ENCODE data around the gene TGFBI. TPM values are rescaled to one million over a fixed set of nuclear protein-coding genes. Genes with fewer than 3 reads are reported as not detected.

The TGFBI gene
- total RNA-seq, 1 donor from 2014 or later = 453 TPM

DNA sequence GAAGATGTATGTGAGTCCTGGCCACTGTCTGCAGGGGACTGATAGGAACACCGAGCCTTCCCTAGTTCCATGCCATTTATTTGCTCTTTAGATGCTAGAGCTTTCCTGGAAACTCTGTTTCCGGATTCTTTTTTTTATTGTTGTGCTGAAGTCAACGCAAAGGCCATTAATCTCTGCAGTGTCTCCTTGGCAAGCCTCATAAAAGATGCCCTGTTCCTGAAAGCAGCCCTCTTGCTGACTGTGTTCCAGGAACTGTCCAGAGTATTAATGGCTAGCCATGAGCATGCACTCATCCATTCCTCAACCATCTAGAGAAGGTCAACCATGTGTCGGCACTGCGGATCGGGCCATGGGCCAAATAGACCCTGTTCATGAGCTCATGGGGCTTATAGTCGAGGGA is 61.0 kb downstream of the TGFBI start:
- H3K27me3 ChIP-seq (ENCODE audit: control insufficient read depth, insufficient read depth, low read length) = no peaks in the 10 kb centered on the region
- TF ChIP-seq, protein P1, sequence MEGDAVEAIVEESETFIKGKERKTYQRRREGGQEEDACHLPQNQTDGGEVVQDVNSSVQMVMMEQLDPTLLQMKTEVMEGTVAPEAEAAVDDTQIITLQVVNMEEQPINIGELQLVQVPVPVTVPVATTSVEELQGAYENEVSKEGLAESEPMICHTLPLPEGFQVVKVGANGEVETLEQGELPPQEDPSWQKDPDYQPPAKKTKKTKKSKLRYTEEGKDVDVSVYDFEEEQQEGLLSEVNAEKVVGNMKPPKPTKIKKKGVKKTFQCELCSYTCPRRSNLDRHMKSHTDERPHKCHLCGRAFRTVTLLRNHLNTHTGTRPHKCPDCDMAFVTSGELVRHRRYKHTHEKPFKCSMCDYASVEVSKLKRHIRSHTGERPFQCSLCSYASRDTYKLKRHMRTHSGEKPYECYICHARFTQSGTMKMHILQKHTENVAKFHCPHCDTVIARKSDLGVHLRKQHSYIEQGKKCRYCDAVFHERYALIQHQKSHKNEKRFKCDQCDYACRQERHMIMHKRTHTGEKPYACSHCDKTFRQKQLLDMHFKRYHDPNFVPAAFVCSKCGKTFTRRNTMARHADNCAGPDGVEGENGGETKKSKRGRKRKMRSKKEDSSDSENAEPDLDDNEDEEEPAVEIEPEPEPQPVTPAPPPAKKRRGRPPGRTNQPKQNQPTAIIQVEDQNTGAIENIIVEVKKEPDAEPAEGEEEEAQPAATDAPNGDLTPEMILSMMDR (IDR thresholded peaks at IDR 0.05; ENCODE audit: insufficient read depth, low read length, poor library complexity, severe bottlenecking) = no peak
- H3K4me3 ChIP-seq (ENCODE audit: low read depth, low read length) = no peak overlapping the region
- no peak for DNase-seq (ENCODE audit: low read depth)
- no peaks in the 10 kb centered on the region for H3K36me3 ChIP-seq (ENCODE audit: control insufficient read depth, insufficient read depth, low read length)

DNA sequence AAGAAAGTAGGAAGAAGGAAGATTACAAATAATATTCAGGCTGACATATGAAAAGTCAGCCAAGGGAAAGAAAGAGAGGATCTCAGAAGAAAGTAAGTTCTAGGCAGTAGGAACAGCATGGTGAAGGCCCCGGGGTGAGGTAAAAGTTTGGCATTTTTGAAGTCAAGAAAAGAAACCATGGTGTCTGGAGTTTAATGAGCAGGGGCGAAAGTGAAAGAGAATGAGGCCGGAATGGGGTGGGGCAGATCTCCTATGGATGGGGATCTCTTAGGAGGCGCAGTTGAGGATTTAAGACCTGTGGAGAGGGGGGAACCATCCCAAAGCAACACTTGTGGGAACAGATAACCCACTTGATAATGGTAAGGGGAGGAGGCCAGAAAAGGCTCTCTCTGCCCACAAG is 61.5 kb downstream of the TGFBI start:
- no peak for DNase-seq (ENCODE audit: low read depth)
- Histone ChIP-seq H3K4me3 (ENCODE audit: low read depth, low read length) (no peak overlapping the region), H3K27me3 (ENCODE audit: control insufficient read depth, insufficient read depth, low read length) (no peaks in the 10 kb centered on the region), H3K36me3 (ENCODE audit: control insufficient read depth, insufficient read depth, low read length) (no peaks in the 10 kb centered on the region)
- TF ChIP-seq, protein P1 (IDR thresholded peaks at IDR 0.05; ENCODE audit: insufficient read depth, low read length, poor library complexity, severe bottlenecking) = no peak

DNA sequence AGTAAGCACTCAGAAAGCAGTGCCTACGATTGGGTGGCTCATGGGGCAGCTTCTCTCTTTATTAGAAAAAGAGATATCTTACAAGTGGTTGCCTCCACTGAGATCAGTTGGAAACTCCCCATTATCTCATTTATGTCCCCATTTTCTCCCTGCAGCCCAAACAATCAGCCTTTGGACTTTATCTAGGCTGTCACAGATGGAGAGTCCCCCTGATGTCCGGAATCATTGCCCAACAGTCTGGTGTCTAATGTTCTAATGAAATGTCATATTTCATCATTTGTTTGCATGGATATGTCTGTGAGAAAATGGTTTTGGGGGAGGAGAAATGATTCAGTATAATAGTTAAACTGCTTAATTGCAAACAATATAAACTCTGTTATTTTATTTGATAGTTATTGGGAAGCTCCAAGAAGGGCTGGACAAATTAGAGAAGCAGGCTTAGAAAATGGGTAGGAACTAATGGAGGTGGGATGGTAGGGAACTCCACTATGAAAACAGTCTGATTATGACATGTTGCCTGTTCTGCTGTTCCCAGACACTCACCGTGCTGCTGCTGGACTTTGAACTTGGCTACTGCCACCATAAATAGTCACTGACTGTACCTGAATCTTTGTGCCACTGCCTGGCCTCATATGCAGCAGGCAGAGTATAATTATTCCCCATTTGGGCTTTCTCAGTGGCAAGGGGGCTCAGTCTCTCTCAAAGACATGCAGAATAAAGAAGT is 65.6 kb downstream of the TGFBI start:
- TF ChIP-seq, protein P1 (IDR thresholded peaks at IDR 0.05; ENCODE audit: insufficient read depth, low read length, poor library complexity, severe bottlenecking) = no peak
- DNase-seq (ENCODE audit: low read depth) = no peak

DNA sequence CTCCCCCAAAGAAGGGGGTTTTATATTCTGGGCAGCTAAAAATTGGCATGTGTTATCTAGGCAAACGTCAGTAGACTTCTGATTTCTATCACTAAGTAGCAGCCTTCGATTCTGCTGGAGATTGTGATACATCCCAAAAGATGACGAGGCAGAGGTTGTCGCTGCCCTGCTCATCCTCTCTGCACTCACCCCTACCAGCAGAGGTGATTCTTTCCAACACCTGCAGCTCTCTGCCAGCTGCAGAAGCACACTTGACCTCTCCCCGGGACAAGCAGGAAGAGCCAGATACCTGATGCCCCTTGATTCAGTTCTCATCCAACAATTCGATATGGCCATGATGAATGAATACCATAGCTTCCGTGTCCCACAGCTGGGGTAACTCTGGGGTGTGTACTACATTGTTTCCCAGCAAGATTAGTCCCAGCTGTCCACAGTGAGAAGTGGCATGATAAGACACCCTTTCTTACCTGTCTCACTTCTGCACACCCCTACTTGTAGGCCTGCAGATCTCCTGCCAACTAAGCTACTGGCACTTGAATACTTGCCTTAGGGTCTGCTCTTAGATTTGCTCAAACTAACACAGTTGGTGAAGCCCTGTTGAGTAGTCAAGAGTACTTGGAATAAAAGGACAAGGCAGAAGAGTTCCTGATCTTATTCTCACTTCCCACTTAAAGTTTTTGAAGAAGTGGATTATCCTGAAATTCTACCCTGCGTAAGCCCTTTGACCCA is 66.3 kb downstream of the TGFBI start:
- H3K27me3 ChIP-seq (ENCODE audit: control insufficient read depth, insufficient read depth, low read length) = peaks cover 6% of the 10 kb centered on the region
- TF ChIP-seq, protein P1 (IDR thresholded peaks at IDR 0.05; ENCODE audit: insufficient read depth, low read length, poor library complexity, severe bottlenecking) = no peak
- DNase-seq (ENCODE audit: low read depth) = no peak
- no peaks in the 10 kb centered on the region for H3K36me3 ChIP-seq (ENCODE audit: control insufficient read depth, insufficient read depth, low read length)
- H3K4me3 ChIP-seq (ENCODE audit: low read depth, low read length) = no peak overlapping the region

More for the DNA sequence above, 65.6 kb downstream of the TGFBI start:
- Histone ChIP-seq H3K27me3 (ENCODE audit: control insufficient read depth, insufficient read depth, low read length) (peaks cover 6% of the 10 kb centered on the region), H3K36me3 (ENCODE audit: control insufficient read depth, insufficient read depth, low read length) (no peaks in the 10 kb centered on the region), H3K4me3 (ENCODE audit: low read depth, low read length) (no peak overlapping the region)

DNA sequence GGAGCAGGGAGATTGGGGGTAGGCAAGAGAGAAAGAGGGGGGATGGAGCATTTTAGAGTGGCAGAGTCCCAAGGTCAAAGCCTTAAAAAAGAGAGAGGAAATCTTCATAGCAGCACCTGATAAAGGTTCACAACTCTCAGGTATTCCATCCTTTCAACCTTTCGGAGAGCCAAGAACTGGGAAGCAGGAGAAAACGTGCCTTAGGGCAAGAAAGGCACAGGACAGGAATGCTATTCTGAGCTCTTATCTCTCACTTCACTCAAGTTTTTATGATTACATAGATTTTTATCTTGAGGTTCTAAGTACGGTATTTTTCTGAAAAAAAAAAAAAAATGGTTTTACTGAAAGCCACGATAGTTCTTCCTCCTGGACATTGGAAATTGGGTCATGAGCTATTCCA is 69.4 kb downstream of the TGFBI start:
- peaks cover 6% of the 10 kb centered on the region for H3K27me3 ChIP-seq (ENCODE audit: control insufficient read depth, insufficient read depth, low read length)
- DNase-seq (ENCODE audit: low read depth) = no peak
- TF ChIP-seq, protein P1 (IDR thresholded peaks at IDR 0.05; ENCODE audit: insufficient read depth, low read length, poor library complexity, severe bottlenecking) = no peak
- no peak overlapping the region for H3K4me3 ChIP-seq (ENCODE audit: low read depth, low read length)
- no peaks in the 10 kb centered on the region for H3K36me3 ChIP-seq (ENCODE audit: control insufficient read depth, insufficient read depth, low read length)
